K562 (cell line): ENCODE measurements around the gene PURA. TPM values are rescaled to one million over a fixed set of nuclear protein-coding genes. Genes with fewer than 3 reads are reported as not detected.

Experiments used
- ASH1L ChIP-seq: fragments of 450-650 bp; IDR thresholded peaks from 2 replicates; pipeline ENCODE4 v1.6.1; 2018; ENCODE audit warnings: borderline replicate concordance, mild to moderate bottlenecking, low read depth; ENCODE audit not compliant: partially characterized antibody
- BCL6 ChIP-seq: fragments of 250-450 bp; sonication (Bioruptor Pico); IDR thresholded peaks from 2 replicates; pipeline ENCODE4 v1.4.0; 2020
- CHD4 ChIP-seq: fragments of 200-600 bp; sonication (generic); IDR thresholded peaks from 3 replicates; pipeline ENCODE4 v1.6.1; 2012; ENCODE audit warnings: low read depth, mild to moderate bottlenecking, mixed read lengths, low read length, inconsistent platforms; ENCODE audit not compliant: insufficient read depth, insufficient replicate concordance, poor library complexity, severe bottlenecking
- DMBX1 ChIP-seq: fragments of 250-450 bp; sonication (Bioruptor Pico); IDR thresholded peaks from 2 replicates; pipeline ENCODE4 v1.8.0; 2022; ENCODE audit warnings: inconsistent platforms, mild to moderate bottlenecking, moderate library complexity, borderline replicate concordance
- EZH2 ChIP-seq: IDR thresholded peaks from 2 replicates; pipeline ENCODE4 v1.6.1; 2012; ENCODE audit warnings: low read depth, mild to moderate bottlenecking, inconsistent platforms, low read length, borderline replicate concordance
- FOXK2 ChIP-seq, 2 experiments: fragments of 450-650 bp; IDR thresholded peaks in 1 of 2; conservative IDR thresholded peaks in 1 of 2; 2 replicates each; pipeline ENCODE4 v1.6.1; 2016; ENCODE audit warnings: low read depth in 2 of 2, mild to moderate bottlenecking in 1 of 2
- GTF2E2 ChIP-seq: fragments of 200-800 bp; sonication (Bioruptor generic); IDR thresholded peaks from 2 replicates; pipeline ENCODE4 v1.6.1; 2016; ENCODE audit warnings: missing genetic modification characterization, missing compliant biosample characterization
- NFYB ChIP-seq: IDR thresholded peaks from 2 replicates; pipeline ENCODE4 v1.6.1; 2011; ENCODE audit warnings: mild to moderate bottlenecking, moderate library complexity; ENCODE audit not compliant: insufficient read length; ENCODE audit errors: extremely low read depth
- SP2 ChIP-seq: IDR thresholded peaks from 2 replicates; pipeline ENCODE4 v1.6.1; 2011; ENCODE audit warnings: mild to moderate bottlenecking, low read depth, low read length, moderate library complexity; ENCODE audit not compliant: poor library complexity, severe bottlenecking; ENCODE audit errors: extremely low read depth
- SRSF9 ChIP-seq: fragments of 200-400 bp; formaldehyde crosslinking; IDR thresholded peaks from 2 replicates; pipeline ENCODE4 v1.6.1; 2017; ENCODE audit warnings: low read depth, low read length, borderline replicate concordance
- TCF7 ChIP-seq: sonication (generic); IDR thresholded peaks from 2 replicates; pipeline ENCODE4 v1.6.1; 2016; ENCODE audit warnings: antibody characterized with exemption, borderline replicate concordance
- ZEB2 ChIP-seq: fragments of 450-650 bp; IDR thresholded peaks from 2 replicates; pipeline ENCODE4 v1.6.1; 2016
- ZKSCAN3 ChIP-seq: fragments of 250-450 bp; sonication (Bioruptor Pico); IDR thresholded peaks from 2 replicates; pipeline ENCODE4 v1.4.0; 2020
- ZNF121 ChIP-seq: sonication (generic); formaldehyde crosslinking; conservative IDR thresholded peaks from 2 replicates; pipeline ENCODE4 v1.8.0; 2022; ENCODE audit warnings: missing genetic modification reagents
- ZNF143 ChIP-seq: sonication (generic); formaldehyde crosslinking; IDR thresholded peaks from 2 replicates; pipeline ENCODE4 v1.9.0; 2022; ENCODE audit warnings: mild to moderate bottlenecking, missing genetic modification reagents
- ZNF239 ChIP-seq: fragments of 250-450 bp; sonication (Bioruptor Pico); IDR thresholded peaks from 2 replicates; pipeline ENCODE4 v1.4.0; 2020; ENCODE audit warnings: mild to moderate bottlenecking
- polyA plus RNA-seq, 8 experiments: library from polyadenylated mRNA; depleted of rRNA in 4 of 8; stranded (reverse) in 5 of 8; unstranded in 3 of 8; fragments of >200 nt; fragmentation: Nextera tagmentation in 2 of 8; fragmentation: Illumina TruSeq in 1 of 8; extraction: Ambion mirVana in 2 of 8; extraction: Trizol in 1 of 8; gene quantifications; 2 replicates each; pipeline versions ENCODE4 v1.2.1 to v1.2.3, GENCODE V29; 2011 to 2014; ENCODE audit warnings: inconsistent platforms in 1 of 8, missing spikeins in 1 of 8
- total RNA-seq, 7 experiments: library from RNA; depleted of rRNA in 6 of 7; stranded (reverse); fragments of >200 nt in 6 of 7; fragmentation: Illumina TruSeq in 2 of 7; extraction: Trizol in 2 of 7; gene quantifications; 2 replicates each; pipeline versions ENCODE4 v1.2.1 to v1.2.3, GENCODE V29; 2011 to 2021; ENCODE audit warnings: low replicate concordance in 1 of 7
- TF ChIP-seq, protein P1 (sequence below), 2 experiments: IDR thresholded peaks; 2 replicates each; pipeline ENCODE4 v1.6.1; 2011; ENCODE audit warnings: borderline replicate concordance in 1 of 2, control low read depth in 1 of 2, low read depth in 1 of 2, low read length in 1 of 2, mild to moderate bottlenecking in 1 of 2, mixed read lengths in 1 of 2, moderate library complexity in 1 of 2; ENCODE audit not compliant: insufficient read depth in 1 of 2, insufficient read length in 1 of 2, poor library complexity in 1 of 2, severe bottlenecking in 1 of 2; ENCODE audit errors: extremely low read depth in 1 of 2
- TF ChIP-seq, protein P2 (sequence below): IDR thresholded peaks from 2 replicates; pipeline ENCODE4 v1.6.1; 2011; ENCODE audit warnings: borderline replicate concordance, low read depth, mild to moderate bottlenecking, moderate library complexity, low read length; ENCODE audit not compliant: insufficient read depth, poor library complexity, severe bottlenecking
- TF ChIP-seq, protein P3 (sequence below): fragments of 250-450 bp; sonication (Bioruptor Pico); IDR thresholded peaks from 2 replicates; pipeline ENCODE4 v1.8.0; 2021; ENCODE audit warnings: mild to moderate bottlenecking, moderate library complexity
- TF ChIP-seq, protein P4 (sequence below): sonication (generic); formaldehyde crosslinking; IDR thresholded peaks from 2 replicates; pipeline ENCODE4 v1.4.0; 2020; ENCODE audit warnings: mild to moderate bottlenecking, missing genetic modification reagents

The PURA gene
- total and polyA plus RNA-seq, 9 of the 15 experiments (the other 6 are each of a cell fraction or from before 2014, with no cell fraction given), result 3.2 to 11.1 (median 5.4) TPM

DNA sequence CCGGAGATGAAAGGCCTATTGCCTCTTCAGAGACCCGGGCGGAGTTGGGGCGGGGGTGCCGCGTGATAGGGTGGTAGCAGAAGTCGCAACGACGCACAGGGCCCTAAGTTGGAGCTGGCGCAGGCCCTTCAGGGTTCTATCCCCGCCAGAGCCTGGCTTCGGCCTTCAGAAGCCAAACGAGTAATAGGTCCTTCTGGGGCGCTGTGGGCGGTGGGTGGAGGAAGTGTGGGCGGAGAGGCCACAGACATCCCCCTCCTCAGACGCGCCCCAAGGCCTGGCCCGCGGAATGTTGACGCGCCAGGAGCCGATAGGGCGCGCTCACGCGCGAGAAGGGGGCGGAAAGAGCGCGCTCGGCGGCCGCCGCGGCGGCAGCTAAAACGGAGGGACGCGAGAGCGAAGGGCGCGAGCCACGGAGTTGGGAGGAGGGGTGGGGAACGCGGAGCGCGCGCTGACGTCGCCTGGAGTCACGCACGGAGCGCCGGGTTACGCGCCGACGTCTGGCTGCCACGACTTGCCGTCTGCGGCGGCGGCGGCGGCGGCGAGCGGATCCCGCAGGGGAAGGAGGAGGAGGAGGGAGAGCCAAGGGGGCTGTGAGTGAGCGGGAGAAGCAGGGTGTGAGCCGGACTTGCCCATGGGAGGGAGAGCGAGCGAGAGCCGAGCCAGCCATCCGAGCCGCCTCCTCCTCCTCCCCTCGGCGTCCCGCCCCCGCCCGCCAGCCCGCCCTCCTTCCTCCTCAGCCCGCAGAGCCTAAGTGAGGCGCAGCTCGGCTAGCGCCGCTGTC, 6.4 kb upstream of the PURA start (continued):
- TF ChIP-seq SP2 (no peak), CHD4 (no peak), ZNF143 (CRISPR knock-in tag) (0 out of 2 replicates have a peak, but pooled peaks have one; percentile 11), SRSF9 (no peak), ZKSCAN3 (CRISPR knock-in tag) (no peak), ZNF121 (no peak), DMBX1 (CRISPR knock-in tag) (no peak), NFYB (no peak), EZH2 (no peak), FOXK2 (conservative IDR thresholded peaks at IDR 0.05 in 1 of 2, IDR thresholded peaks at IDR 0.05 in 1 of 2; ENCODE audit: low read depth in 2 of 2) (no peak), ZNF239 (CRISPR knock-in tag) (no peak), ZEB2 (no peak), GTF2E2 (tag) (peak; percentile 66; the same call in 1 of the 2 replicates), TCF7 (peak; percentile 39; the same call in 1 of the 2 replicates), ASH1L (peak; percentile 41), BCL6 (no peak)
- TF ChIP-seq, protein P1, sequence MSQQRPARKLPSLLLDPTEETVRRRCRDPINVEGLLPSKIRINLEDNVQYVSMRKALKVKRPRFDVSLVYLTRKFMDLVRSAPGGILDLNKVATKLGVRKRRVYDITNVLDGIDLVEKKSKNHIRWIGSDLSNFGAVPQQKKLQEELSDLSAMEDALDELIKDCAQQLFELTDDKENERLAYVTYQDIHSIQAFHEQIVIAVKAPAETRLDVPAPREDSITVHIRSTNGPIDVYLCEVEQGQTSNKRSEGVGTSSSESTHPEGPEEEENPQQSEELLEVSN (IDR thresholded peaks at IDR 0.05; ENCODE audit: borderline replicate concordance in 1 of 2, extremely low read depth in 1 of 2, insufficient read depth in 1 of 2, insufficient read length in 1 of 2, low read depth in 1 of 2, low read length in 1 of 2, poor library complexity in 1 of 2, severe bottlenecking in 1 of 2), result peak; percentile 22 to 65
- TF ChIP-seq, protein P2, sequence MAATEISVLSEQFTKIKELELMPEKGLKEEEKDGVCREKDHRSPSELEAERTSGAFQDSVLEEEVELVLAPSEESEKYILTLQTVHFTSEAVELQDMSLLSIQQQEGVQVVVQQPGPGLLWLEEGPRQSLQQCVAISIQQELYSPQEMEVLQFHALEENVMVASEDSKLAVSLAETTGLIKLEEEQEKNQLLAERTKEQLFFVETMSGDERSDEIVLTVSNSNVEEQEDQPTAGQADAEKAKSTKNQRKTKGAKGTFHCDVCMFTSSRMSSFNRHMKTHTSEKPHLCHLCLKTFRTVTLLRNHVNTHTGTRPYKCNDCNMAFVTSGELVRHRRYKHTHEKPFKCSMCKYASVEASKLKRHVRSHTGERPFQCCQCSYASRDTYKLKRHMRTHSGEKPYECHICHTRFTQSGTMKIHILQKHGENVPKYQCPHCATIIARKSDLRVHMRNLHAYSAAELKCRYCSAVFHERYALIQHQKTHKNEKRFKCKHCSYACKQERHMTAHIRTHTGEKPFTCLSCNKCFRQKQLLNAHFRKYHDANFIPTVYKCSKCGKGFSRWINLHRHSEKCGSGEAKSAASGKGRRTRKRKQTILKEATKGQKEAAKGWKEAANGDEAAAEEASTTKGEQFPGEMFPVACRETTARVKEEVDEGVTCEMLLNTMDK, result no peak
- TF ChIP-seq, protein P3, sequence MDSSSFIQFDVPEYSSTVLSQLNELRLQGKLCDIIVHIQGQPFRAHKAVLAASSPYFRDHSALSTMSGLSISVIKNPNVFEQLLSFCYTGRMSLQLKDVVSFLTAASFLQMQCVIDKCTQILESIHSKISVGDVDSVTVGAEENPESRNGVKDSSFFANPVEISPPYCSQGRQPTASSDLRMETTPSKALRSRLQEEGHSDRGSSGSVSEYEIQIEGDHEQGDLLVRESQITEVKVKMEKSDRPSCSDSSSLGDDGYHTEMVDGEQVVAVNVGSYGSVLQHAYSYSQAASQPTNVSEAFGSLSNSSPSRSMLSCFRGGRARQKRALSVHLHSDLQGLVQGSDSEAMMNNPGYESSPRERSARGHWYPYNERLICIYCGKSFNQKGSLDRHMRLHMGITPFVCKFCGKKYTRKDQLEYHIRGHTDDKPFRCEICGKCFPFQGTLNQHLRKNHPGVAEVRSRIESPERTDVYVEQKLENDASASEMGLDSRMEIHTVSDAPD (CRISPR knock-in tag), result no peak
- TF ChIP-seq, protein P4, sequence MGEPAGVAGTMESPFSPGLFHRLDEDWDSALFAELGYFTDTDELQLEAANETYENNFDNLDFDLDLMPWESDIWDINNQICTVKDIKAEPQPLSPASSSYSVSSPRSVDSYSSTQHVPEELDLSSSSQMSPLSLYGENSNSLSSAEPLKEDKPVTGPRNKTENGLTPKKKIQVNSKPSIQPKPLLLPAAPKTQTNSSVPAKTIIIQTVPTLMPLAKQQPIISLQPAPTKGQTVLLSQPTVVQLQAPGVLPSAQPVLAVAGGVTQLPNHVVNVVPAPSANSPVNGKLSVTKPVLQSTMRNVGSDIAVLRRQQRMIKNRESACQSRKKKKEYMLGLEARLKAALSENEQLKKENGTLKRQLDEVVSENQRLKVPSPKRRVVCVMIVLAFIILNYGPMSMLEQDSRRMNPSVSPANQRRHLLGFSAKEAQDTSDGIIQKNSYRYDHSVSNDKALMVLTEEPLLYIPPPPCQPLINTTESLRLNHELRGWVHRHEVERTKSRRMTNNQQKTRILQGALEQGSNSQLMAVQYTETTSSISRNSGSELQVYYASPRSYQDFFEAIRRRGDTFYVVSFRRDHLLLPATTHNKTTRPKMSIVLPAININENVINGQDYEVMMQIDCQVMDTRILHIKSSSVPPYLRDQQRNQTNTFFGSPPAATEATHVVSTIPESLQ (CRISPR knock-in tag), result peak; percentile 94; the same call in 1 of the 2 replicates
